H9 (cell line): ENCODE data around the gene S1PR2. TPM values are rescaled to one million over a fixed set of nuclear protein-coding genes. Genes with fewer than 3 reads are reported as not detected.

Experiments
- DNase-seq: peaks from one replicate; pipeline ENCODE4 v3.0.0-alpha.2; 2017
- H2AFZ ChIP-seq: one replicate; pipeline ENCODE4 v1.6.1; 2013; ENCODE audit warnings: mild to moderate bottlenecking, low read length, control low read depth, moderate library complexity
- H2AK5ac ChIP-seq: 2 replicates; pipeline ENCODE4 v1.6.1; 2013; ENCODE audit warnings: low read length, control low read depth, mixed read lengths; ENCODE audit not compliant: insufficient read length
- H2BK120ac ChIP-seq: one replicate; pipeline ENCODE4 v1.6.1; 2013; ENCODE audit warnings: low read depth, mild to moderate bottlenecking, low read length, control low read depth, inconsistent platforms; ENCODE audit not compliant: poor library complexity, severe bottlenecking
- H2BK12ac ChIP-seq: 2 replicates; pipeline ENCODE4 v1.6.1; 2013; ENCODE audit warnings: low read length, control low read depth, mixed read lengths, low read depth; ENCODE audit not compliant: insufficient read length
- H2BK15ac ChIP-seq: 2 replicates; pipeline ENCODE4 v1.6.1; 2013; ENCODE audit warnings: low read depth, low read length, control low read depth
- H2BK20ac ChIP-seq: one replicate; pipeline ENCODE4 v1.6.1; 2013; ENCODE audit warnings: low read depth, mild to moderate bottlenecking, low read length, control low read depth, inconsistent platforms; ENCODE audit not compliant: poor library complexity, severe bottlenecking
- H2BK5ac ChIP-seq: 2 replicates; pipeline ENCODE4 v1.6.1; 2013; ENCODE audit warnings: low read length, control low read depth, mixed read lengths; ENCODE audit not compliant: insufficient read length
- H3K14ac ChIP-seq: 2 replicates; pipeline ENCODE4 v1.6.1; 2013; ENCODE audit warnings: low read length, control low read depth; ENCODE audit not compliant: insufficient read depth
- H3K18ac ChIP-seq: 2 replicates; pipeline ENCODE4 v1.6.1; 2013; ENCODE audit warnings: low read depth, mild to moderate bottlenecking, mixed read lengths, low read length, control low read depth; ENCODE audit not compliant: insufficient read length
- H3K23ac ChIP-seq: 2 replicates; pipeline ENCODE4 v1.6.1; 2013; ENCODE audit warnings: low read length, control low read depth, mixed read lengths, low read depth; ENCODE audit not compliant: insufficient read length
- H3K23me2 ChIP-seq: 2 replicates; pipeline ENCODE4 v1.6.1; 2013; ENCODE audit warnings: low read depth, mild to moderate bottlenecking, mixed read lengths, low read length, control low read depth; ENCODE audit not compliant: insufficient read length, poor library complexity, severe bottlenecking
- H3K27ac ChIP-seq: 2 replicates; pipeline ENCODE4 v1.5.1; 2013; ENCODE audit warnings: low read length, control low read depth, mixed read lengths, low read depth; ENCODE audit not compliant: insufficient read length
- H3K27me3 ChIP-seq: 2 replicates; pipeline ENCODE4 v1.6.1; 2013; ENCODE audit warnings: low read length, control low read depth, inconsistent platforms; ENCODE audit not compliant: insufficient read depth
- H3K4ac ChIP-seq: 2 replicates; pipeline ENCODE4 v1.6.1; 2013; ENCODE audit warnings: low read depth, mild to moderate bottlenecking, control low read depth, inconsistent platforms, low read length, moderate library complexity
- H3K4me1 ChIP-seq: 2 replicates; pipeline ENCODE4 v1.6.1; 2013; ENCODE audit warnings: low read length, control low read depth, inconsistent platforms; ENCODE audit not compliant: insufficient read depth
- H3K4me2 ChIP-seq: 2 replicates; pipeline ENCODE4 v1.6.1; 2013; ENCODE audit warnings: low read length, control low read depth, mixed read lengths; ENCODE audit not compliant: insufficient read length, insufficient read depth
- H3K56ac ChIP-seq: 2 replicates; pipeline ENCODE4 v1.6.1; 2013; ENCODE audit warnings: low read depth, mild to moderate bottlenecking, mixed read lengths, low read length, control low read depth; ENCODE audit not compliant: insufficient read length
- H3K79me1 ChIP-seq: 2 replicates; pipeline ENCODE4 v1.6.1; 2013; ENCODE audit warnings: low read depth, mild to moderate bottlenecking, moderate library complexity, low read length, control low read depth, inconsistent platforms; ENCODE audit not compliant: insufficient read depth, poor library complexity, severe bottlenecking
- H3K79me2 ChIP-seq: 2 replicates; pipeline ENCODE4 v1.6.1; 2013; ENCODE audit warnings: low read length, control low read depth, inconsistent platforms; ENCODE audit not compliant: insufficient read depth
- H3K9ac ChIP-seq: 2 replicates; pipeline ENCODE4 v1.6.1; 2013; ENCODE audit warnings: low read length, control low read depth, mixed read lengths; ENCODE audit not compliant: insufficient read length; ENCODE audit errors: extremely low read depth
- H3K9me3 ChIP-seq: one replicate; pipeline ENCODE4 v1.6.1; 2013; ENCODE audit warnings: low read depth, low read length, inconsistent platforms; ENCODE audit not compliant: control insufficient read depth
- H3T11ph ChIP-seq: one replicate; pipeline ENCODE4 v1.6.1; 2013; ENCODE audit warnings: mild to moderate bottlenecking, low read length, control low read depth, inconsistent platforms
- H4K20me1 ChIP-seq: one replicate; pipeline ENCODE4 v1.6.1; 2013; ENCODE audit not compliant: control insufficient read depth, insufficient read length, insufficient read depth
- H4K5ac ChIP-seq: 2 replicates; pipeline ENCODE4 v1.6.1; 2013; ENCODE audit warnings: low read depth, mild to moderate bottlenecking, mixed read lengths, low read length, control low read depth; ENCODE audit not compliant: insufficient read length
- H4K8ac ChIP-seq: replicated peaks from 2 replicates; pipeline ENCODE4 v1.6.1; 2013; ENCODE audit warnings: low read length, control low read depth, mixed read lengths, low read depth; ENCODE audit not compliant: insufficient read length
- H4K91ac ChIP-seq: 2 replicates; pipeline ENCODE4 v1.6.1; 2013; ENCODE audit warnings: low read depth, mild to moderate bottlenecking, moderate library complexity, mixed read lengths, low read length, control low read depth; ENCODE audit not compliant: insufficient read length
- H3K27ac Mint-ChIP-seq, 3 experiments: 2 replicates in 2 of 3; 3 replicates in 1 of 3; pipeline ENCODE4 v1.8.0; 2020 to 2021; ENCODE audit warnings: mixed read lengths in 3 of 3, mild to moderate bottlenecking in 1 of 3, moderate library complexity in 1 of 3
- H3K27me3 Mint-ChIP-seq: 2 replicates; pipeline ENCODE4 v1.8.0; 2021; ENCODE audit warnings: low read depth, mild to moderate bottlenecking, moderate library complexity, mixed read lengths
- H3K36me3 Mint-ChIP-seq, 3 experiments: 2 replicates in 2 of 3; 3 replicates in 1 of 3; pipeline ENCODE4 v1.8.0; 2020 to 2021; ENCODE audit warnings: low read depth in 3 of 3, mixed read lengths in 3 of 3; ENCODE audit not compliant: insufficient read depth in 1 of 3
- H3K4me1 Mint-ChIP-seq, 2 experiments: 2 replicates each; pipeline ENCODE4 v1.8.0; 2020; ENCODE audit warnings: mixed read lengths in 2 of 2
- H3K4me3 Mint-ChIP-seq, 2 experiments: 2 replicates in 1 of 2; 3 replicates in 1 of 2; pipeline ENCODE4 v1.8.0; 2020 to 2021; ENCODE audit warnings: mild to moderate bottlenecking in 2 of 2, mixed read lengths in 2 of 2, moderate library complexity in 1 of 2
- H3K9me3 Mint-ChIP-seq, 2 experiments: 2 replicates in 1 of 2; 3 replicates in 1 of 2; pipeline ENCODE4 v1.8.0; 2020; ENCODE audit warnings: mild to moderate bottlenecking in 2 of 2, mixed read lengths in 2 of 2, moderate library complexity in 1 of 2
- CTCF ChIP-seq: fragments of 200-600 bp; sonication (generic); conservative IDR thresholded peaks from 3 replicates; pipeline ENCODE4 v1.8.0; 2021; ENCODE audit warnings: antibody characterized with exemption, mild to moderate bottlenecking
- WGBS: extraction: QIAGEN DNeasy Blood & Tissue Kit; methylation state at CpG from one replicate; pipeline ENCODE4 v1.1.7; 2013; ENCODE audit warnings: missing lambda C conversion rate, low lambda C conversion rate, mixed read lengths; ENCODE audit not compliant: insufficient read length; ENCODE audit errors: extremely low coverage; 5-methylcytosine and 5-hydroxymethylcytosine counted together
- total RNA-seq: library from RNA; stranded (reverse); gene quantifications from 2 replicates; pipeline ENCODE4 v1.2.1, GENCODE V29; 2021

Gene S1PR2
- total RNA-seq, 1 experiment from 2014 or later, result 11.5 TPM

GRCh38 chr19:10266706-10267105 is 35.6 kb upstream of the S1PR2 start:
- no peak overlapping the region for H3K14ac ChIP-seq
- no peak overlapping the region for H2AK5ac ChIP-seq
- H3K9ac ChIP-seq, result no peak overlapping the region
- no CpG with 5 or more reads among the region's 7 CpGs for WGBS
- H2BK15ac ChIP-seq, result no peak overlapping the region
- no peak overlapping the region for H3K56ac ChIP-seq
- H3K4me2 ChIP-seq, result no peak overlapping the region
- no peak overlapping the region for H3K18ac ChIP-seq
- H2AFZ ChIP-seq, result no peak overlapping the region
- 0 out of 4 replicates have a peak, but pooled peaks cover 0 to 6% of the 10 kb centered on the region in 2 experiments for H3K4me1 Mint-ChIP-seq
- H2BK20ac ChIP-seq, result no peak overlapping the region
- no peaks in the 10 kb centered on the region for H4K20me1 ChIP-seq
- no peak for DNase-seq
- no peaks in the 10 kb centered on the region for H3K9me3 ChIP-seq
- no peak overlapping the region for H4K8ac ChIP-seq
- no peak overlapping the region for H3K23ac ChIP-seq
- no peak overlapping the region for H3K4ac ChIP-seq
- peaks cover 9% of the 10 kb centered on the region; the same call in 1 of the 2 replicates for H3K27me3 ChIP-seq
- H2BK120ac ChIP-seq, result no peak overlapping the region
- H3K23me2 ChIP-seq, result peaks cover 6% of the 10 kb centered on the region
- TF ChIP-seq CTCF, result no peak
- H3K4me3 Mint-ChIP-seq, result no peak overlapping the region
- no peaks in the 10 kb centered on the region for H3K4me1 ChIP-seq
- H4K91ac ChIP-seq, result no peak overlapping the region
- H3K27me3 Mint-ChIP-seq, result peaks cover 45% of the 10 kb centered on the region
- H3K9me3 Mint-ChIP-seq, result no peaks in the 10 kb centered on the region
- H2BK12ac ChIP-seq, result no peak overlapping the region
- H3K79me2 ChIP-seq, result no peaks in the 10 kb centered on the region
- no peak overlapping the region for H3T11ph ChIP-seq
- H3K27ac Mint-ChIP-seq, result no peak overlapping the region
- H2BK5ac ChIP-seq, result no peak overlapping the region
- H4K5ac ChIP-seq, result no peak overlapping the region
- no peak overlapping the region for H3K27ac ChIP-seq
- H3K79me1 ChIP-seq, result no peaks in the 10 kb centered on the region
- H3K36me3 Mint-ChIP-seq, result no peaks in the 10 kb centered on the region
